ENCODE results near the gene PLEKHM3. TPM values are rescaled to one million over a fixed set of nuclear protein-coding genes. Genes with fewer than 3 reads are reported as not detected.

PLEKHM3 gene
- polyA plus RNA-seq, 1 experiment, result 7.0 TPM

- H3K27ac ChIP-seq (ENCODE audit: low read depth, low read length), result no peak overlapping the region
- no peak for DNase-seq (ENCODE audit: low read depth, low spot score)
- TF ChIP-seq, protein P1, sequence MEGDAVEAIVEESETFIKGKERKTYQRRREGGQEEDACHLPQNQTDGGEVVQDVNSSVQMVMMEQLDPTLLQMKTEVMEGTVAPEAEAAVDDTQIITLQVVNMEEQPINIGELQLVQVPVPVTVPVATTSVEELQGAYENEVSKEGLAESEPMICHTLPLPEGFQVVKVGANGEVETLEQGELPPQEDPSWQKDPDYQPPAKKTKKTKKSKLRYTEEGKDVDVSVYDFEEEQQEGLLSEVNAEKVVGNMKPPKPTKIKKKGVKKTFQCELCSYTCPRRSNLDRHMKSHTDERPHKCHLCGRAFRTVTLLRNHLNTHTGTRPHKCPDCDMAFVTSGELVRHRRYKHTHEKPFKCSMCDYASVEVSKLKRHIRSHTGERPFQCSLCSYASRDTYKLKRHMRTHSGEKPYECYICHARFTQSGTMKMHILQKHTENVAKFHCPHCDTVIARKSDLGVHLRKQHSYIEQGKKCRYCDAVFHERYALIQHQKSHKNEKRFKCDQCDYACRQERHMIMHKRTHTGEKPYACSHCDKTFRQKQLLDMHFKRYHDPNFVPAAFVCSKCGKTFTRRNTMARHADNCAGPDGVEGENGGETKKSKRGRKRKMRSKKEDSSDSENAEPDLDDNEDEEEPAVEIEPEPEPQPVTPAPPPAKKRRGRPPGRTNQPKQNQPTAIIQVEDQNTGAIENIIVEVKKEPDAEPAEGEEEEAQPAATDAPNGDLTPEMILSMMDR (IDR thresholded peaks at IDR 0.05; ENCODE audit: low read depth, low read length), result no peak
- no peak overlapping the region for H3K4me3 ChIP-seq (ENCODE audit: low read depth, low read length)
- H3K27me3 ChIP-seq (ENCODE audit: control insufficient read depth, insufficient read depth, low read length), result no peaks in the 10 kb centered on the region
- H3K9me3 ChIP-seq (ENCODE audit: control insufficient read depth, insufficient read depth, low read length), result no peaks in the 10 kb centered on the region
- ChIA-PET POLR2A (no interaction called here), CTCF (interaction anchor here (5.1 kb wide), 1 partner anchor 34 kb away, joined by 27 read pairs; no protein-coding TSS in a partner anchor)
These were observed 18.5 kb downstream of the PLEKHM3 start for GRCh38 chr2:208006833-208007232.

GRCh38 chr2:208006337-208006736 is 19.0 kb downstream of the PLEKHM3 start:
- no peak for DNase-seq (ENCODE audit: low read depth, low spot score)
- H3K27ac ChIP-seq (ENCODE audit: low read depth, low read length), result no peak overlapping the region
- ChIA-PET CTCF (interaction anchor here (5.1 kb wide), 1 partner anchor 35 kb away, joined by 27 read pairs; no protein-coding TSS in a partner anchor), POLR2A (no interaction called here)
- no peak overlapping the region for H3K4me3 ChIP-seq (ENCODE audit: low read depth, low read length)
- no peaks in the 10 kb centered on the region for H3K27me3 ChIP-seq (ENCODE audit: control insufficient read depth, insufficient read depth, low read length)
- TF ChIP-seq, protein P1 (IDR thresholded peaks at IDR 0.05; ENCODE audit: low read depth, low read length), result no peak
- H3K9me3 ChIP-seq (ENCODE audit: control insufficient read depth, insufficient read depth, low read length), result no peaks in the 10 kb centered on the region

DNA sequence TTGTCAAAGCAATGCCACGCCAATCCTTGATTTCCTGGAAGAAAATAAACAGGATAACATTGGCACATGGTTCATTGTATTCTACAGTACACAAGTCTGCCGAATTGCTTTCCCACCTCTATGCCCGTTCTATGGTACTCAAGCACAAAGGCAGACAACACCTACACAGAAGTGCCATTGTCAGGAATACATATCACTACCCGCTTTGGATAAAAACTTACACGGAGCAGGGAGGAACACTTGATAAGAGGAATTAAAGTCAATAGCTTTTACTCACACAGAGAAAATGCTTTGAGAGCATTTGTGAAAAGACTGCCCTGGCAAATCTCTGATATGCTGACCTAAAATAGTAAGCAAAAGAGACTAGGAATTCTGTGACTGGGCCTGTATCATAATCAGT is 23.4 kb downstream of the PLEKHM3 start:
- no peak for DNase-seq (ENCODE audit: low read depth, low spot score)
- TF ChIP-seq, protein P1 (IDR thresholded peaks at IDR 0.05; ENCODE audit: low read depth, low read length), result no peak
- H3K9me3 ChIP-seq (ENCODE audit: control insufficient read depth, insufficient read depth, low read length), result no peaks in the 10 kb centered on the region
- no peak overlapping the region for H3K27ac ChIP-seq (ENCODE audit: low read depth, low read length)
- H3K27me3 ChIP-seq (ENCODE audit: control insufficient read depth, insufficient read depth, low read length), result no peaks in the 10 kb centered on the region
- ChIA-PET POLR2A (no interaction called here), CTCF (interaction anchor here (1.0 kb wide), 1 partner anchor 174 kb away, joined by 3 read pairs; no protein-coding TSS in a partner anchor)
- H3K4me3 ChIP-seq (ENCODE audit: low read depth, low read length), result no peak overlapping the region

DNA sequence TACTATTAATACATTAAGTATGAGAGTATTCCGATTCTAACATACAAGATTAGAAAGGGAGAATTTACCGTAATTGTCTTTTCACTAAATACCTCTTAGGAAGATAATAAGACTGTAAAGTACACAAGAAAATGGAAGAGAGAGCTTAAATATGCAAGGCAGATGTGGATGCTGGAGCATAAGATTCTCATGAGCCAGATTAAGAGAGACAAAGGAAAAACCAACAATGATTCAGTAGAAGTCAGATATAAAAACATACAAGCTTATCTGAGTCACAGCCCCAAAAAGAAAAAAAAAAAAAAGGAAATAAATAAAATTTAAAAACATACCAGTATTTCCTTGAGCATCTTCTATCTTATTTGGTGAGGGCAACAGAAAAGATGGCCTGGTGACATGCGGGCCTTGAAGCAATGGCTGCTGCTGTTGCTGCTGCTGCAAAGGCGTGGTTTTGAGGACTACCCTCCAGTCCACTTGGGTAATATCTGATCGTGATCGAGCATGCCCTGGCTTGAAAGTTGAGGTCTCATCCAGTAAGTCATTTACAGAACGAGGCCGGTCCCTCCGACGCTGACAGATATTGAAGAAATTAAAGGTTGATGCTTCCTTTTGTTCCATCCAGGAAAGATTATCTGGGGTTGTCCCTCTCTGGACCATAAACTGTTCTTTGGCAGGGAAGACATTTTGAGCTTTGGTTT is 24.5 kb downstream of the PLEKHM3 start:
- no peak overlapping the region for H3K27ac ChIP-seq (ENCODE audit: low read depth, low read length)
- no peaks in the 10 kb centered on the region for H3K9me3 ChIP-seq (ENCODE audit: control insufficient read depth, insufficient read depth, low read length)
- H3K4me3 ChIP-seq (ENCODE audit: low read depth, low read length), result no peak overlapping the region
- ChIA-PET CTCF (interaction anchor here (0.7 to 1.6 kb wide), 2 partner anchors 40 to 255 kb away, joined by 3 to 6 read pairs; no protein-coding TSS in a partner anchor), POLR2A (no interaction called here)
- TF ChIP-seq, protein P1 (IDR thresholded peaks at IDR 0.05; ENCODE audit: low read depth, low read length), result no peak
- H3K27me3 ChIP-seq (ENCODE audit: control insufficient read depth, insufficient read depth, low read length), result no peaks in the 10 kb centered on the region
- DNase-seq (ENCODE audit: low read depth, low spot score), result no peak

DNA sequence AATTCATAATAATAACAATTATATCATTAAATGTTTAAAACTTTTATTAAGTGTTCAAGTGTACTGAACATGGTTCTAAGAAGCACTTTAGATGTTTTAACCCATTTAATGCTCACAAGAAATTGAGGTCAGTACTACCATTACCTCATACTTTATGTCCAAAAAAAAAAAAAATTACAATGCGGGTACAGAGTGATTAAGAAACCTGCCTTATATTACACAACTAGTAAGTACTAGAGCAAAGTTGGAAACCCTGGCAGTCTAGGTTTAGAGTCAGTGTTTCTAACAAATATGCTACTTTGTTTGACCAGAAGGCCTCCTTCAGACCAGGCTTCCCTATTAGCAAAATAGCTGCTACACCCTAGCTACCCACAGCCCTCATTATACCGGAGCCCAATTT is 28.5 kb downstream of the PLEKHM3 start:
- no peaks in the 10 kb centered on the region for H3K27me3 ChIP-seq (ENCODE audit: control insufficient read depth, insufficient read depth, low read length)
- H3K27ac ChIP-seq (ENCODE audit: low read depth, low read length), result no peak overlapping the region
- ChIA-PET POLR2A (no interaction called here), CTCF (interaction anchor here (2.1 kb wide), 1 partner anchor 44 kb away, joined by 8 read pairs; no protein-coding TSS in a partner anchor)
- H3K9me3 ChIP-seq (ENCODE audit: control insufficient read depth, insufficient read depth, low read length), result no peaks in the 10 kb centered on the region
- DNase-seq (ENCODE audit: low read depth, low spot score), result no peak
- no peak overlapping the region for H3K4me3 ChIP-seq (ENCODE audit: low read depth, low read length)
- TF ChIP-seq, protein P1 (IDR thresholded peaks at IDR 0.05; ENCODE audit: low read depth, low read length), result no peak

All from AG04450 (cell line).